Effector memory CD4-positive, alpha-beta T cell (primary cell): ENCODE measurements around the gene CNOT6.

Experiments
- DNase-seq, 3 donors: peaks; one replicate each; pipeline ENCODE4 v3.0.0-alpha.2; 2020
- H3K27ac ChIP-seq: 2 replicates; pipeline ENCODE4 v1.7.0; 2013; ENCODE audit warnings: mild to moderate bottlenecking, low read length, moderate library complexity; ENCODE audit not compliant: insufficient read depth, poor library complexity, severe bottlenecking
- H3K27me3 ChIP-seq: replicated peaks from 2 replicates; pipeline ENCODE4 v1.7.0; 2013; ENCODE audit warnings: mild to moderate bottlenecking, low read length; ENCODE audit not compliant: insufficient read depth, control insufficient read depth, poor library complexity, severe bottlenecking
- H3K36me3 ChIP-seq: 2 replicates; pipeline ENCODE4 v1.7.0; 2013; ENCODE audit warnings: mild to moderate bottlenecking, low read length, moderate library complexity; ENCODE audit not compliant: control insufficient read depth, insufficient read depth
- H3K4me1 ChIP-seq: 2 replicates; pipeline ENCODE4 v1.7.0; 2013; ENCODE audit warnings: low read length, mild to moderate bottlenecking; ENCODE audit not compliant: control insufficient read depth, insufficient read depth, poor library complexity, severe bottlenecking
- H3K4me3 ChIP-seq: 2 replicates; pipeline ENCODE4 v1.7.0; 2013; ENCODE audit warnings: low read length, low read depth, mild to moderate bottlenecking; ENCODE audit not compliant: insufficient read depth, poor library complexity, severe bottlenecking
- H3K9me3 ChIP-seq: 2 replicates; pipeline ENCODE4 v1.7.0; 2013; ENCODE audit warnings: mild to moderate bottlenecking, low read length, moderate library complexity; ENCODE audit not compliant: control insufficient read depth

The CNOT6 gene

DNA sequence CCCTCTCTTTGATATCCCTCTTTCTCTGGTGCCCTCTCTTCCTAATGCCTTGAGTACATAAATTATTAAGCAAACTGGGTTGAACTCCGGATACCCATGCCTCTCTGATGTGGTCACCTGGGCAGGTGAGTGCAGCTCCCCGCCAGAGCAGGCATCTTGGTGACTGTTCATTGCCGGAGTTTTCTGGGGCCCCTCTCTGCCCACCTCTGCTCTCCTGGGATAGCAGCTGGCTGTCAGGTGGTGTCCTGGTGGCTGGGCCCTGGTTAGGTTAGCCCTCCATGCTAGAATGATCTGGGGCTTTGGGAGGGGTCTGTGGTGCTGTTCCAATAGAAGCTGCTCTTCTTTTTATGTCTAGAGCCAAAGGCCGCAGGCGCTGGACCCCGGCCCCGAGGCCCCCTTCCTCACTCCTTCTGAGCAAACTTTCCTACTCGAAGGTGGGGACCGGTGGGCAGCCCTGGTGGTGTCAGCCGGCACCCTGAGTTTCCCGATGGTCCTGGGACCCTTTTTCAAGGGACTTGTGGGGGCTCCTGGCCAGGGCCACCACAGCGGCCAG lies 102.0 kb downstream of the CNOT6 start:
- Histone ChIP-seq H3K27me3 (peaks cover 7% of the 10 kb centered on the region), H3K27ac (no peak overlapping the region), H3K4me3 (no peak overlapping the region), H3K9me3 (no peaks in the 10 kb centered on the region), H3K36me3 (no peaks in the 10 kb centered on the region), H3K4me1 (no peaks in the 10 kb centered on the region)
- DNase-seq, result no peak

DNA sequence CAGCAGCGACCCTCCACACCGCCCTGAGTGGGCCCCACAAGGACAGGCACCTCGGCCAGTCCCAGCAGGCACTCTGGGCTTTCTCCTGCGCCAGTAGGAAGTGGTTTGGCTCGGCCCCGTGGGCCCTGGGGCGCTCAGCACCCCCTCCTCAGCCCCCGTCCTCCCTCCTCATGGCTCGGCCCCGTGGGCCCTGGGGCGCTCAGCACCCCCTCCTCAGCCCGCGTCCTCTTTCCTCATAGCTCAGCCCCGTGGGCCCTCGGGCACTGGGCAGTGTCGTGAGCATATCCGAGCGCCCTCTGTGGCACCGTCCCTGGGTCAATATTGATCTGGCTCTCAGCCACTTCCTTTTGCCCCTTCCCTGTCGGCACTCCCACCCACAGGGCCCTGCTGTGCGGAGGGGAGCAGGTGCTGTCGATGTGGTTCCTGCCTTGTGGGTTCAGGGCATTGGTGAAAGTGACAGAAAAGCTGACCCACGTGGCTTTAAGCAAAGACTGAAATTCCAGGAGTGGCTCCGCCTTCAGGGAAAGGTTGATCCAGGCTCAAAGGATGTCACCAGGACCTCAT lies 102.6 kb downstream of the CNOT6 start:
- DNase-seq, result no peak
- no peaks in the 10 kb centered on the region for H3K36me3 ChIP-seq
- H3K4me3 ChIP-seq, result no peak overlapping the region
- H3K4me1 ChIP-seq, result no peaks in the 10 kb centered on the region
- H3K9me3 ChIP-seq, result no peaks in the 10 kb centered on the region
- peaks cover 2% of the 10 kb centered on the region for H3K27me3 ChIP-seq
- H3K27ac ChIP-seq, result no peak overlapping the region

DNA sequence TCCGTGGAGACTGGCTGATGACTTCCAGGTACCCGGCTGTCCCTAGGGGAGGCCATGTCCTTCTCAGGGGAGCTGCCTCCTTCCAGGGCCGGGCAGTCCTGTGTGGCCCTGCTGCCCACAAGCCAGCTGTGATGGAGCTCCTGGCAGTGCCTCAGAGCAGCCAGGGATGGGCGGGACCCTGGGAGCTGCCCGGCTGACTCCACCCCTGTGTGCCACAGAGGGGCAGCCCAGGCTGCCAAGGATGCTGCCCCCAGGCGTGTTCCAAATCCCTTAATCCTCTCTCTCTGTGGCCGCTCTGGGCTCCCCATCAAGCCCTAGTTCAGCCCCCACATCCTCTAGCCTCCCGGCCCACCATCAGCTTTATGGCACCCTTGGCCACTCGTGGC lies 104.1 kb downstream of the CNOT6 start:
- DNase-seq, result no peak

DNA sequence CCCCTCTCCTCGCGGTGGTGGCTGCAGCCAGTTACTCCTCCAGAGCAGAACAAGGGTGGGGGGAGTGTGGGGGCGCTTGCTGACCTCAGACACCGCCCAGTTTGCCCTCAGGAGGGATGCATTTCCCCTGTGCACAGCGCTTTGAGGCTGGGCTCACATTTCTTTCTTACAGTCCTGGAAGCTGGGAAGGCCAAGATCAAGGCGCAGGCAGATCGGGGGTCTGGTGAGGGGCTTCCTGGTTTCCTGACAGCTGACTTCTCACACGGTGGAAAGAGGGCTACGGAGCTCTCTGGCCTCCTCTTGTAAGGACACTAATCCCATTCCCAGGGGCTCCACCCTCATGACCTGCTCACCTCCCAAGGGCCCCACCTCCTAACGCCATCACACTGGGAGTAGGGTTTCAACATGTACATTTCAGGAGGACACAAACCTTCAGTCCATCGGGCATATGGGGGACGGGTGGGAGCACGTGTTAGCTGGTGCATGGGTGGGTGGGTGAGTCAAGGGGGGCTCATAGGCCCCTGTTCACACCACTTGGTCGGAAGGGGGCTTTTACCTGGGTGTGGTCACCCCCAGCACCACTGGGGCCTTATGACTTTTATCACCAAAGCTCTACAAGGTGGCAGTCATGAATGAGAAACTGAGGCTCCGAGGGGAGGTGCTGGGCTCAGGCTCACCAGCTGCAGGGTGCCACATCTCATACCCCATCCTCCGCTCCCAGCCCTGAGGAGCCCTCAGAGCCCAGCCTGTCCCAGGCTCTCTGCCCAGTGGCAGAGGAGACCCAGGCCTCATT lies 104.8 kb downstream of the CNOT6 start:
- H3K36me3 ChIP-seq, result no peaks in the 10 kb centered on the region
- H3K27me3 ChIP-seq, result no peaks in the 10 kb centered on the region
- H3K27ac ChIP-seq, result no peak overlapping the region
- no peak for DNase-seq
- H3K4me1 ChIP-seq, result no peaks in the 10 kb centered on the region
- no peaks in the 10 kb centered on the region for H3K9me3 ChIP-seq
- no peak overlapping the region for H3K4me3 ChIP-seq

More for the DNA sequence above, 104.1 kb downstream of the CNOT6 start:
- no peak overlapping the region for H3K27ac ChIP-seq
- no peaks in the 10 kb centered on the region for H3K36me3 ChIP-seq
- H3K27me3 ChIP-seq, result no peaks in the 10 kb centered on the region
- H3K4me3 ChIP-seq, result no peak overlapping the region
- H3K9me3 ChIP-seq, result no peaks in the 10 kb centered on the region
- H3K4me1 ChIP-seq, result no peaks in the 10 kb centered on the region

DNA sequence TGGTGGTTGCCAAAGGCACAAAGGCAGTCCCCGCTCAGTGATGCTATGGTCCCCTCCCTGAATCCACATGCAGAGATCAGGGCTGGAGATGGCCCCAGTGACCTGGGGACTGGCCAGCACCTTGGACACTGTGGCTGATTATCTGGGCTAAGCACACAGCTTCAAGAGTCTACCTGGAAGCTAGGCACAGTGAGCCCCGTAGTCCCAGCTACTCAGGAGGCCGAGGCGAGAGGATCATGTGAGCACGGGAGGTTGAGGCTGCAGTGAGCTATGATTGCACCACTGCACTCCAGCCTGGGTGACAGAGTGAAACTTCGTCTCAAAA lies 105.4 kb downstream of the CNOT6 start:
- no peak overlapping the region for H3K4me3 ChIP-seq
- H3K9me3 ChIP-seq, result no peaks in the 10 kb centered on the region
- H3K4me1 ChIP-seq, result no peaks in the 10 kb centered on the region
- H3K36me3 ChIP-seq, result no peaks in the 10 kb centered on the region
- no peak for DNase-seq
- H3K27ac ChIP-seq, result no peak overlapping the region
- no peaks in the 10 kb centered on the region for H3K27me3 ChIP-seq

DNA sequence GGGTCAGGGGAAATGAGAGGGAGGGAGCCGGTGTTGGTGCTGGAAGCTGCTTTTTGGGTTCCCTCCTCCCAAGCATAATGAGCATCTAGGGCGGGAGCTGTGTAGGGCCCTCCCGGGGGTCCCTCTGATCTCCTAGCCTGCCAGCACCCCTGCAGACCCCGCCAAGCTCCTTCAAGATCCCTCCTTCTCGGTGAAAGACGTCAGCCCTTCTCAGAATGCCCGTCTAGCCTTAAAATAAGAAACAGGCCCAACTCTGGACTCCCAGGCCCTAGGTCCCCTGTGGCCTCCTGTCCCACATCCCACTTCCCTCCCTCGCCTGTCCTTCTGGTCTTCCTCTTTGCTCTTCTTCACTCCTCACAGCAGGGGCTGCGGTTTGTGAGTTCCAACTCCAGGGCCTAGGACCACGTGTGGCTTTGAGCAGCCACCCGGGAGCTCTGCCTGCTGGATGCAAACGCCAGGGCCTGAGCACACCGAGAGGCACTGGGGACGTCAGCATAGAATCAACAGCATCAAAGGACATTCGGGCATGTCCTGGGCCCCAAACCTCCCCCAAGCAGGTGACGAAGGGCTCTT lies 105.9 kb downstream of the CNOT6 start:
- Histone ChIP-seq H3K36me3 (no peaks in the 10 kb centered on the region), H3K27ac (no peak overlapping the region), H3K4me1 (no peaks in the 10 kb centered on the region), H3K4me3 (no peak overlapping the region), H3K9me3 (no peaks in the 10 kb centered on the region), H3K27me3 (no peaks in the 10 kb centered on the region)
- DNase-seq, result no peak

DNA sequence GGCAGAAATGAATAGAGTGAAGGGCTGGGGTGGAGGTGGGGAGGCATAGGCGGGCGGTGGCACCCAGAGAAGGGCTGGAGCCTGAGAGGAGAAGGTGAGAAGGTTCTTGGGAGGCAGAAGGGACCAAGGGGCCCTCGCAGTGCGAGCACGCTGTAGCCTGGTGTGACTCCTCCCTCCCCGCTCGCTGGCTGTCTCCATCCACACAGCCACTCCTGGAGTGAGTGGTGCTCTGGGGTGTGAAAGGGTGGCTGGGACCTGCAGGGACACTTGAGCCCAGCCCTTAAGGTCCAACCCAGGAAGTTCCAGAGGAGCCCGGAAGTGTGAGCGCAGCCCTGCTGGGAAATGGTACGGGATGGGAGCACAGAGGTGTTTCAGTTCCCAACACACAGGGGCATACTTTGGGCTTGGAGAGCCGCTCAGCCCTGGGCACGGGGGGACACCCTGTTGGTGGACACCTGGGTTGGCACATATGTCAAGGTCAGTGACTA lies 106.4 kb downstream of the CNOT6 start:
- Histone ChIP-seq H3K27ac (no peak overlapping the region), H3K9me3 (no peaks in the 10 kb centered on the region), H3K4me3 (no peak overlapping the region), H3K27me3 (no peaks in the 10 kb centered on the region), H3K36me3 (no peaks in the 10 kb centered on the region), H3K4me1 (no peaks in the 10 kb centered on the region)
- DNase-seq, result no peak

DNA sequence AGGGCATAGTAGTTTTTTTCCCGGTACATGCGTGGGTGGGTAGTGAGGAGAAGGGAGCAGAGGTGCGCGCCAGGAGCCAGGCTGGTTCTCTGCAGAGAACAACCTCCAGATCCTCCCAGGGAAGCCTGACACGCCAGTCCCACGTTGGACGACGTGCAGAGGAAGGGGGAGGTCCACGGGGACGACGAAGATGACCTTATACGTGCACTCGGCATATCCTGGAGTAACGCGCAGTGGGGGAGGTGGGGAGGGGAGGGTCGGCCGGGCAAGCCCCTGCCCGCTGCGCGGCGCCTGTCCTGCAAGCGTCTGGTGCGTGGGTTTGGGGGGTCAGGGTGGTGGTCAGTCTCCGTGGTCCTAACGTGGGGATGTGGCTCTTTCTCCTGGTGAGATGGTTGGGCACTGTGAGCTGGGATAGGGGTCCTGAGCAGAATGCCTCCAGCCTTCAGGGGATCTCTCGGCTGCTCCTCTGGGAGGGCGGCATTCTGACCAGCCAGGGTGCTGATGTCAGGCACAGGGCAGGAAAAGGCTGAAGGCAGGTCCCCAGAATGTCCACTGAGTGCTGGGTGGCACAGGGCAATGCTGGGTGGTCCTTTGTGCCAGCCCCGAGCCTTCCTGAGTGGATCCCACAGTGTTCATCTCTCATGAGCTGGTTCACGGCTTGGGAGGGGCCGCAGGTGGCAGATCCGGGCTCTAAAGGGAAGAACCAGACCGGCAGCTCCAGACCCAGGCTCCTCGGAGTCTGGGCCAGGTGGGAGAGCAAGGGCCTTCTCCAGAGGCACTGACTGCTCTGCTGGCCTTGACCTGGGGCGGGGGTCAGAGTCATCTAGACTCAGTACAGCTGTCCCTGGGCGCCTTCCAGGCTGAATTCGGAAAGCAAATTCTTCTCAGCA lies 107.7 kb downstream of the CNOT6 start:
- H3K4me3 ChIP-seq, result no peak overlapping the region
- no peak overlapping the region for H3K27ac ChIP-seq
- H3K36me3 ChIP-seq, result no peaks in the 10 kb centered on the region
- H3K9me3 ChIP-seq, result no peaks in the 10 kb centered on the region
- no peaks in the 10 kb centered on the region for H3K4me1 ChIP-seq
- no peak for DNase-seq
- no peaks in the 10 kb centered on the region for H3K27me3 ChIP-seq

DNA sequence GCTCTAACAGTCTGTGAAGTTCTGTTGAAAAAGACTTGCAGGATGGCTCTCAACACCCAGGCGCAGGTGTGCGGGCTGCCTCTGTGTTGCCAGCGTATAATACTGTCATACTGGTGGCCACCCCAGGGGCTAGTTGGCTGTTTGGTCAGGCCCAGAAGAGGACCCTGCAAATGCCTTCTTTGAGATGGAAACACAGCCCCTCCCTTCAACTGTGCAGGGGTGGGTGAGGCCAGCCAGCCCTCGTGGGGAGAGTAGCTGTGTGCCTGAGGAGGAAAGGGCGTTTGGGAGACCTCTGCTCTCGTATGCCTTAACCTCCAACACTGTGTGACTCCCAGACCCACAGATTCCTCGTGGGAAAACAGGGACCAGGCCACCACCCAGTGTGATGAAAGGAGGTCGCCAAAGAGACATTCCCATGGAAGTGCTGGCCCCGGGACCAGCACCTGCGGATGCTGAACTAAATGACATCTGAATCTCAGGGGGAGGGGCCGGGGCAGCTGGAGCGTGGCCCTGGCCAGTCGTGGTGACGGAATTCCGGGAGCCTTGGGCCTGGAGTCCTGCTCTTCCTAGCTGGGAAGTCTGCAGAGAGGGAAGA lies 108.4 kb downstream of the CNOT6 start:
- Histone ChIP-seq H3K9me3 (no peaks in the 10 kb centered on the region), H3K27ac (no peak overlapping the region), H3K4me3 (no peak overlapping the region), H3K4me1 (no peaks in the 10 kb centered on the region), H3K27me3 (no peaks in the 10 kb centered on the region), H3K36me3 (no peaks in the 10 kb centered on the region)
- DNase-seq, result no peak
